Type B pancreatic cell (in vitro differentiated cells): ENCODE results near the gene TP53I11. TPM values are rescaled to one million over a fixed set of nuclear protein-coding genes. Genes with fewer than 3 reads are reported as not detected.

Experiments
- DNase-seq: peaks from one replicate; pipeline ENCODE4 v3.0.0; 2021; ENCODE audit warnings: mixed read lengths; ENCODE audit not compliant: unreplicated experiment; ENCODE audit errors: extremely low spot score
- H3K27ac Mint-ChIP-seq: 2 replicates; pipeline ENCODE4 v1.8.0; 2021; ENCODE audit warnings: mild to moderate bottlenecking, mixed read lengths
- H3K27me3 Mint-ChIP-seq: 2 replicates; pipeline ENCODE4 v1.8.0; 2021; ENCODE audit warnings: mixed read lengths
- H3K36me3 Mint-ChIP-seq: 2 replicates; pipeline ENCODE4 v1.8.0; 2021; ENCODE audit warnings: mixed read lengths
- H3K4me1 Mint-ChIP-seq: one replicate; pipeline ENCODE4 v1.8.0; 2021; ENCODE audit warnings: mixed read lengths; ENCODE audit not compliant: unreplicated experiment
- H3K4me3 Mint-ChIP-seq: 2 replicates; pipeline ENCODE4 v1.8.0; 2021; ENCODE audit warnings: mild to moderate bottlenecking, mixed read lengths
- H3K9me3 Mint-ChIP-seq: 2 replicates; pipeline ENCODE4 v1.8.0; 2021; ENCODE audit warnings: mixed read lengths
- total RNA-seq: library from RNA; stranded (reverse); gene quantifications from 2 replicates; pipeline ENCODE4 v1.2.1, GENCODE V29; 2021; ENCODE audit warnings: low replicate concordance
- TF ChIP-seq, protein P1 (sequence below): fragments of 200-600 bp; sonication (generic); conservative IDR thresholded peaks from 2 replicates; pipeline ENCODE4 v1.5.0; 2021; ENCODE audit warnings: antibody characterized with exemption, mild to moderate bottlenecking

Gene TP53I11
- total RNA-seq, 1 donor from 2014 or later = 72.4 TPM

GRCh38 chr11:44899959-44900358 is 50.7 kb downstream of the TP53I11 start:
- Mint-ChIP-seq H3K9me3 (no peaks in the 10 kb centered on the region), H3K4me3 (no peak overlapping the region), H3K27ac (no peak overlapping the region), H3K27me3 (no peaks in the 10 kb centered on the region), H3K36me3 (peaks cover 7% of the 10 kb centered on the region), H3K4me1 (peaks cover 4% of the 10 kb centered on the region)
- no peak for DNase-seq
- TF ChIP-seq, protein P1, sequence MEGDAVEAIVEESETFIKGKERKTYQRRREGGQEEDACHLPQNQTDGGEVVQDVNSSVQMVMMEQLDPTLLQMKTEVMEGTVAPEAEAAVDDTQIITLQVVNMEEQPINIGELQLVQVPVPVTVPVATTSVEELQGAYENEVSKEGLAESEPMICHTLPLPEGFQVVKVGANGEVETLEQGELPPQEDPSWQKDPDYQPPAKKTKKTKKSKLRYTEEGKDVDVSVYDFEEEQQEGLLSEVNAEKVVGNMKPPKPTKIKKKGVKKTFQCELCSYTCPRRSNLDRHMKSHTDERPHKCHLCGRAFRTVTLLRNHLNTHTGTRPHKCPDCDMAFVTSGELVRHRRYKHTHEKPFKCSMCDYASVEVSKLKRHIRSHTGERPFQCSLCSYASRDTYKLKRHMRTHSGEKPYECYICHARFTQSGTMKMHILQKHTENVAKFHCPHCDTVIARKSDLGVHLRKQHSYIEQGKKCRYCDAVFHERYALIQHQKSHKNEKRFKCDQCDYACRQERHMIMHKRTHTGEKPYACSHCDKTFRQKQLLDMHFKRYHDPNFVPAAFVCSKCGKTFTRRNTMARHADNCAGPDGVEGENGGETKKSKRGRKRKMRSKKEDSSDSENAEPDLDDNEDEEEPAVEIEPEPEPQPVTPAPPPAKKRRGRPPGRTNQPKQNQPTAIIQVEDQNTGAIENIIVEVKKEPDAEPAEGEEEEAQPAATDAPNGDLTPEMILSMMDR = no peak

GRCh38 chr11:44893846-44894617 is 56.7 kb downstream of the TP53I11 start:
- Mint-ChIP-seq H3K27me3 (no peaks in the 10 kb centered on the region), H3K27ac (no peak overlapping the region)
- TF ChIP-seq, protein P1 = peak; percentile 99

GRCh38 chr11:44893308-44893822 is 57.3 kb downstream of the TP53I11 start:
- Mint-ChIP-seq H3K27ac (no peak overlapping the region), H3K4me1 (peaks cover 20% of the 10 kb centered on the region), H3K27me3 (no peaks in the 10 kb centered on the region), H3K36me3 (no peaks in the 10 kb centered on the region), H3K9me3 (no peaks in the 10 kb centered on the region), H3K4me3 (no peak overlapping the region)
- TF ChIP-seq, protein P1 = no peak
- no peak for DNase-seq

More at GRCh38 chr11:44893846-44894617, 56.7 kb downstream of the TP53I11 start:
- peaks cover 3% of the 10 kb centered on the region for H3K36me3 Mint-ChIP-seq
- DNase-seq = peak; percentile 89
- H3K9me3 Mint-ChIP-seq = no peaks in the 10 kb centered on the region
- H3K4me3 Mint-ChIP-seq = peak overlapping the region; percentile 9
- H3K4me1 Mint-ChIP-seq = peaks cover 20% of the 10 kb centered on the region

GRCh38 chr11:44892843-44893242 is 57.8 kb downstream of the TP53I11 start:
- no peak for DNase-seq
- Mint-ChIP-seq H3K4me1 (peaks cover 20% of the 10 kb centered on the region), H3K36me3 (no peaks in the 10 kb centered on the region), H3K4me3 (no peak overlapping the region), H3K27ac (no peak overlapping the region), H3K9me3 (no peaks in the 10 kb centered on the region), H3K27me3 (no peaks in the 10 kb centered on the region)
- TF ChIP-seq, protein P1 = no peak

- H3K4me3 Mint-ChIP-seq = no peak overlapping the region
- no peaks in the 10 kb centered on the region for H3K9me3 Mint-ChIP-seq
- no peak overlapping the region for H3K27ac Mint-ChIP-seq
- no peaks in the 10 kb centered on the region for H3K36me3 Mint-ChIP-seq
- TF ChIP-seq, protein P1 = no peak
- no peaks in the 10 kb centered on the region for H3K27me3 Mint-ChIP-seq
- peaks cover 51% of the 10 kb centered on the region for H3K4me1 Mint-ChIP-seq
- no peak for DNase-seq
These were observed 61.4 kb downstream of the TP53I11 start for GRCh38 chr11:44889266-44889665.
